Fibroblast of lung (primary cell): ENCODE measurements around the gene MLKL. TPM values are rescaled to one million over a fixed set of nuclear protein-coding genes. Genes with fewer than 3 reads are reported as not detected.

ENCODE experiments used
- DNase-seq, 2 donors: peaks; one replicate each; pipeline versions ENCODE4 v3.0.0 to v3.0.0-alpha.2; 2010; ENCODE audit warnings: low read depth in 2 of 2
- H2AFZ ChIP-seq: 2 replicates; pipeline ENCODE4 v1.5.1; 2012; ENCODE audit warnings: low read length, control low read depth, inconsistent platforms
- H3K27ac ChIP-seq: 2 replicates; pipeline ENCODE4 v1.5.1; 2011; ENCODE audit warnings: low read length, control low read depth; ENCODE audit not compliant: insufficient read depth
- H3K27me3 ChIP-seq: 2 replicates; pipeline ENCODE4 v1.5.1; 2011; ENCODE audit warnings: mild to moderate bottlenecking, low read length; ENCODE audit not compliant: control insufficient read depth, insufficient read depth
- H3K36me3 ChIP-seq: 2 replicates; pipeline ENCODE4 v1.5.1; 2011; ENCODE audit warnings: low read length; ENCODE audit not compliant: control insufficient read depth, insufficient read depth
- H3K4me1 ChIP-seq: 2 replicates; pipeline ENCODE4 v1.5.1; 2011; ENCODE audit warnings: low read length; ENCODE audit not compliant: control insufficient read depth, insufficient read depth; ENCODE audit errors: extremely low read depth
- H3K4me2 ChIP-seq: 2 replicates; pipeline ENCODE4 v1.5.1; 2011; ENCODE audit warnings: low read length, control low read depth; ENCODE audit not compliant: insufficient read depth; ENCODE audit errors: extremely low read depth
- H3K4me3 ChIP-seq, 4 experiments: fragments of 200-600 bp in 1 of 4; sonication (generic) in 1 of 4; replicated peaks in 1 of 4; 2 replicates each; pipeline ENCODE4 v1.5.1; 2011 to 2016; ENCODE audit warnings: low read length in 4 of 4, low read depth in 3 of 4, mild to moderate bottlenecking in 3 of 4, control low read depth in 2 of 4, inconsistent platforms in 1 of 4, mixed read lengths in 1 of 4; ENCODE audit not compliant: insufficient read depth in 1 of 4; ENCODE audit errors: control extremely low read depth in 1 of 4
- H3K79me2 ChIP-seq: 2 replicates; pipeline ENCODE4 v1.5.1; 2012; ENCODE audit warnings: mild to moderate bottlenecking, low read length, inconsistent platforms; ENCODE audit not compliant: control insufficient read depth, insufficient read depth
- H3K9ac ChIP-seq: 2 replicates; pipeline ENCODE4 v1.5.1; 2011; ENCODE audit warnings: mild to moderate bottlenecking, low read length, control low read depth; ENCODE audit not compliant: insufficient read depth
- H3K9me3 ChIP-seq: 2 replicates; pipeline ENCODE4 v1.5.1; 2012; ENCODE audit warnings: low read depth, low read length; ENCODE audit not compliant: control insufficient read depth, insufficient read depth
- H4K20me1 ChIP-seq: 2 replicates; pipeline ENCODE4 v1.5.1; 2011; ENCODE audit warnings: low read length; ENCODE audit not compliant: control insufficient read depth, insufficient read depth; ENCODE audit errors: extremely low read depth
- CTCF ChIP-seq, 2 donors: IDR thresholded peaks in 1 of 2; conservative IDR thresholded peaks in 1 of 2; 1 replicate in 1 of 2; 2 replicates in 1 of 2; pipeline ENCODE4 v1.5.1; 2011 to 2012; ENCODE audit warnings: low read length in 2 of 2, control low read depth in 1 of 2, inconsistent platforms in 1 of 2, low read depth in 1 of 2, mild to moderate bottlenecking in 1 of 2
- EZH2 ChIP-seq: IDR thresholded peaks from 2 replicates; pipeline ENCODE4 v1.5.1; 2012; ENCODE audit warnings: low read length, control low read depth, mild to moderate bottlenecking; ENCODE audit errors: missing control alignments
- polyA plus RNA-seq, 2 donors: library from polyadenylated mRNA; depleted of rRNA in 1 of 2; stranded (reverse) in 1 of 2; unstranded in 1 of 2; fragments of >200 nt; gene quantifications; 2 replicates each; pipeline ENCODE4 v1.2.1, GENCODE V29; 2011 to 2012; ENCODE audit warnings: missing spikeins in 1 of 2
- total RNA-seq: library from RNA; depleted of rRNA; stranded (reverse); fragments of >200 nt; gene quantifications from 2 replicates; pipeline ENCODE4 v1.2.1, GENCODE V29; 2014

MLKL gene
- total and polyA plus RNA-seq, 2 donors (not counting 1 experiment from before 2014, with no cell fraction given): 4.8 to 5.8 TPM

GRCh38 chr16:74729783-74730683 lies 29.4 kb upstream of the MLKL start:
- no peak overlapping the region for H2AFZ ChIP-seq

GRCh38 chr16:74727903-74728302 lies 27.2 kb upstream of the MLKL start:
- H3K4me3 ChIP-seq: no peak overlapping the region
- TF ChIP-seq CTCF (conservative IDR thresholded peaks at IDR 0.05 in 1 of 2, IDR thresholded peaks at IDR 0.05 in 1 of 2; ENCODE audit: low read depth in 1 of 2, low read length in 2 of 2): no peak
- TF ChIP-seq EZH2: no peak
- H3K4me1 ChIP-seq: no peaks in the 10 kb centered on the region
- H3K36me3 ChIP-seq: no peaks in the 10 kb centered on the region
- no peaks in the 10 kb centered on the region for H4K20me1 ChIP-seq
- no peak overlapping the region for H2AFZ ChIP-seq
- no peaks in the 10 kb centered on the region for H3K79me2 ChIP-seq
- no peak overlapping the region for H3K9ac ChIP-seq
- no peak for DNase-seq
- no peak overlapping the region for H3K4me2 ChIP-seq
- H3K9me3 ChIP-seq: no peaks in the 10 kb centered on the region
- H3K27ac ChIP-seq: no peak overlapping the region
- peaks cover 3% of the 10 kb centered on the region for H3K27me3 ChIP-seq

More at GRCh38 chr16:74729783-74730683, 29.4 kb upstream of the MLKL start:
- no peak overlapping the region for H3K4me3 ChIP-seq
- DNase-seq: peak in 1 of 2 donors; percentile 5
- H3K4me2 ChIP-seq: no peak overlapping the region
- H3K9me3 ChIP-seq: no peaks in the 10 kb centered on the region
- no peak overlapping the region for H3K9ac ChIP-seq
- no peaks in the 10 kb centered on the region for H3K79me2 ChIP-seq
- peaks cover 7% of the 10 kb centered on the region for H3K27me3 ChIP-seq
- no peaks in the 10 kb centered on the region for H3K36me3 ChIP-seq
- H3K27ac ChIP-seq: no peak overlapping the region
- no peaks in the 10 kb centered on the region for H3K4me1 ChIP-seq
- TF ChIP-seq EZH2: no peak
- TF ChIP-seq CTCF (conservative IDR thresholded peaks at IDR 0.05 in 1 of 2, IDR thresholded peaks at IDR 0.05 in 1 of 2; ENCODE audit: low read depth in 1 of 2, low read length in 2 of 2): no peak
- H4K20me1 ChIP-seq: no peaks in the 10 kb centered on the region

GRCh38 chr16:74726716-74727115 lies 26.1 kb upstream of the MLKL start:
- no peaks in the 10 kb centered on the region for H4K20me1 ChIP-seq
- no peak for DNase-seq
- TF ChIP-seq CTCF (conservative IDR thresholded peaks at IDR 0.05 in 1 of 2, IDR thresholded peaks at IDR 0.05 in 1 of 2; ENCODE audit: low read depth in 1 of 2, low read length in 2 of 2) (peak; percentile 36 to 53), EZH2 (no peak)
- no peaks in the 10 kb centered on the region for H3K27me3 ChIP-seq
- H3K4me1 ChIP-seq: no peaks in the 10 kb centered on the region
- no peaks in the 10 kb centered on the region for H3K36me3 ChIP-seq
- H3K4me2 ChIP-seq: no peak overlapping the region
- H3K79me2 ChIP-seq: no peaks in the 10 kb centered on the region
- no peak overlapping the region for H3K9ac ChIP-seq
- H2AFZ ChIP-seq: no peak overlapping the region
- H3K9me3 ChIP-seq: no peaks in the 10 kb centered on the region
- no peak overlapping the region for H3K4me3 ChIP-seq
- no peak overlapping the region for H3K27ac ChIP-seq
